Ascending aorta (tissue), 2 donors: ENCODE measurements around the gene C18orf54. TPM values are rescaled to one million over a fixed set of nuclear protein-coding genes. Genes with fewer than 3 reads are reported as not detected.

Source experiments
- DNase-seq, 2 donors: peaks; one replicate each; pipeline ENCODE4 v3.0.0-alpha.2; 2019; ENCODE audit warnings: low spot score in 2 of 2
- H3K27ac ChIP-seq, 2 donors: fragments of 200-600 bp; sonication (generic); one replicate each; pipeline ENCODE4 v1.5.1; 2016 to 2017; ENCODE audit warnings: mild to moderate bottlenecking in 1 of 2
- H3K27me3 ChIP-seq: fragments of 200-600 bp; sonication (generic); one replicate; pipeline ENCODE4 v1.5.1; 2017
- H3K36me3 ChIP-seq, 2 donors: fragments of 200-600 bp; sonication (generic); one replicate each; pipeline ENCODE4 v1.5.1; 2016
- H3K4me1 ChIP-seq, 2 donors: fragments of 200-600 bp; sonication (generic); one replicate each; pipeline ENCODE4 v1.5.1; 2016 to 2017; ENCODE audit warnings: mild to moderate bottlenecking in 1 of 2
- H3K4me3 ChIP-seq, 2 donors: fragments of 200-600 bp; sonication (generic); one replicate each; pipeline ENCODE4 v1.5.1; 2016 to 2017; ENCODE audit warnings: mild to moderate bottlenecking in 1 of 2
- H3K9me3 ChIP-seq, 2 donors: fragments of 200-600 bp; sonication (generic); one replicate each; pipeline ENCODE4 v1.5.1; 2016
- CTCF ChIP-seq, 3 experiments: fragments of 200-600 bp in 2 of 3; fragments of 450-650 bp in 1 of 3; sonication (generic) in 2 of 3; IDR thresholded peaks; one replicate each; pipeline ENCODE4 v1.5.1; 2016 to 2019; ENCODE audit warnings: antibody characterized with exemption in 3 of 3, mild to moderate bottlenecking in 1 of 3, moderate library complexity in 1 of 3
- intact Hi-C: fragments of 100-400 bp; cut with DNase I; formaldehyde crosslinking; loops from one replicate; pipeline ENCODE4 v1.15.1; 2023
- total RNA-seq: library from RNA; depleted of rRNA; stranded (reverse); fragments of >200 nt; gene quantifications from one replicate; pipeline ENCODE4 v1.1.0, GENCODE V29; 2016

The C18orf54 gene
- total RNA-seq, 1 donor from 2014 or later, result 0.96 TPM

GRCh38 chr18:54357082-54357659 is 535 bp upstream of the C18orf54 start:
- Histone ChIP-seq H3K36me3 (no peaks in the 10 kb centered on the region), H3K9me3 (no peaks in the 10 kb centered on the region), H3K27me3 (no peaks in the 10 kb centered on the region), H3K4me3 (peak overlapping the region; percentile 77 to 88), H3K27ac (peak overlapping the region; percentile 19 to 33), H3K4me1 (no peaks in the 10 kb centered on the region)
- DNase-seq, result no peak
- no peak for TF ChIP-seq CTCF (IDR thresholded peaks at IDR 0.05)
- intact Hi-C loops, result loop anchor here (1.0 to 5.0 kb wide), 2 partner anchors 88 to 135 kb away; partner anchors contain the start of genes MBD2 and POLI

GRCh38 chr18:54358495-54359040 is 862 bp downstream of the C18orf54 start:
- H3K27ac ChIP-seq, result no peak overlapping the region
- intact Hi-C loops, result loop anchor here (5.0 kb wide), 1 partner anchor 136 kb away; the partner anchor contains the start of gene MBD2
- no peaks in the 10 kb centered on the region for H3K36me3 ChIP-seq
- H3K27me3 ChIP-seq, result no peaks in the 10 kb centered on the region
- no peaks in the 10 kb centered on the region for H3K4me1 ChIP-seq
- TF ChIP-seq CTCF (IDR thresholded peaks at IDR 0.05), result no peak
- H3K9me3 ChIP-seq, result no peaks in the 10 kb centered on the region
- no peak for DNase-seq
- H3K4me3 ChIP-seq, result peak overlapping the region; percentile 77 to 88

- Histone ChIP-seq H3K4me1 (no peaks in the 10 kb centered on the region), H3K9me3 (no peaks in the 10 kb centered on the region), H3K27me3 (no peaks in the 10 kb centered on the region), H3K4me3 (peak overlapping the region; percentile 77 to 88), H3K36me3 (no peaks in the 10 kb centered on the region), H3K27ac (no peak overlapping the region)
- TF ChIP-seq CTCF (IDR thresholded peaks at IDR 0.05), result no peak
- intact Hi-C loops, result loop anchor here (5.0 kb wide), 1 partner anchor 137 kb away; the partner anchor contains the start of gene MBD2
- DNase-seq, result no peak
Observed at GRCh38 chr18:54359233-54359632, 1.5 kb downstream of the C18orf54 start.

- Histone ChIP-seq H3K27ac (no peak overlapping the region), H3K27me3 (no peaks in the 10 kb centered on the region), H3K4me1 (no peaks in the 10 kb centered on the region), H3K9me3 (no peaks in the 10 kb centered on the region), H3K4me3 (no peak overlapping the region), H3K36me3 (no peaks in the 10 kb centered on the region)
- intact Hi-C loops, result no loop called here
- no peak for DNase-seq
- no peak for TF ChIP-seq CTCF (IDR thresholded peaks at IDR 0.05)
Observed at GRCh38 chr18:54360406-54360805, 2.7 kb downstream of the C18orf54 start.

- no peaks in the 10 kb centered on the region for H3K27me3 ChIP-seq
- no peaks in the 10 kb centered on the region for H3K36me3 ChIP-seq
- intact Hi-C loops, result no loop called here
- H3K27ac ChIP-seq, result no peak overlapping the region
- no peak for TF ChIP-seq CTCF (IDR thresholded peaks at IDR 0.05)
- no peaks in the 10 kb centered on the region for H3K9me3 ChIP-seq
- H3K4me1 ChIP-seq, result no peaks in the 10 kb centered on the region
- no peak for DNase-seq
- H3K4me3 ChIP-seq, result no peak overlapping the region
Observed at GRCh38 chr18:54378057-54378456, 20.4 kb downstream of the C18orf54 start.
